ENCODE measurements around the gene IRF7.

The IRF7 gene

GRCh38 chr11:640021-640706 is 24.4 kb upstream of the IRF7 start:
- DNase-seq: no peak

GRCh38 chr11:639332-639955 is 23.7 kb upstream of the IRF7 start:
- no peak for DNase-seq

GRCh38 chr11:638631-639331 is 23.0 kb upstream of the IRF7 start:
- no peak for DNase-seq

GRCh38 chr11:637593-638521 is 22.1 kb upstream of the IRF7 start:
- DNase-seq: no peak

- DNase-seq: no peak
Measured at GRCh38 chr11:637333-637592, 21.5 kb upstream of the IRF7 start.

GRCh38 chr11:636511-637332 is 21.0 kb upstream of the IRF7 start, which contains the start of gene DRD4:
DRD4 (plus strand) TSS chr11:637269; CDS start chr11:637305, 36 bp downstream.
- DNase-seq: no peak

GRCh38 chr11:635945-636510 is 20.3 kb upstream of the IRF7 start:
- DNase-seq: no peak

GRCh38 chr11:630871-631270 is 15.1 kb upstream of the IRF7 start:
- no peak for DNase-seq

GRCh38 chr11:629237-629583 is 13.5 kb upstream of the IRF7 start:
- no peak for DNase-seq

- no peak for DNase-seq
Measured at GRCh38 chr11:628056-628455, 12.3 kb upstream of the IRF7 start.

GRCh38 chr11:627308-627576 is 11.5 kb upstream of the IRF7 start:
- no peak for DNase-seq

GRCh38 chr11:626475-627307 is 10.9 kb upstream of the IRF7 start, which contains the start of gene SCT:
SCT (minus strand) TSS chr11:627181; CDS start chr11:627143, 38 bp downstream.
- DNase-seq: no peak

- DNase-seq: no peak
Measured at GRCh38 chr11:625636-626268, 10.0 kb upstream of the IRF7 start.

- no peak for DNase-seq
Measured at GRCh38 chr11:624705-625635, 9.2 kb upstream of the IRF7 start, which contains the start of gene CDHR5. CDHR5 (minus strand) TSS chr11:624955; CDS start chr11:624902, 53 bp downstream.

GRCh38 chr11:623999-624704 is 8.4 kb upstream of the IRF7 start:
- DNase-seq: no peak

GRCh38 chr11:623349-623869 is 7.7 kb upstream of the IRF7 start:
- DNase-seq: no peak

- no peak for DNase-seq
Measured at GRCh38 chr11:621838-622237, 6.1 kb upstream of the IRF7 start.

GRCh38 chr11:620935-621814 is 5.4 kb upstream of the IRF7 start:
- no peak for DNase-seq
